Measurements from ENCODE around the gene UBE2S.

DNA sequence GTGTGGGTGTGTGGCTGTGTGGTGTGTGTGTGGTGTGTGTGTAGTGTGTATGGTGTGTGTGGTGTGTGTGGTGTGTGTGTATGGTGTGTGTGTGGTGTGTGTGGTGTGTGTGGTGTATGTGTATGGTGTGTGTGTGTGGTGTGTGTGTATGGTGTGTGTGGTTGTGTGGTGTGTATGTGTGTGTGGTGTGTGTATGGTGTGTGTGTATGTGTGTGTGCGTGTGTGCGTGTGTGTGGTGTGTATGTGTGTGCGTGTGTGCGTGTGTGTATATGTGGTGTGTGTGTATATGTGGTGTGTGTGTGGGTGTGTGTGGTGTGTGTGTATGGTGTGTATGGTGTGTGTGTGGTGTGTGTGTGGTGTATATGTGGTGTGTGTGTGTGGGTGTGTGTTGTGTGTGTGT is 27.4 kb upstream of the UBE2S start:
- TF ChIP-seq, protein P1, sequence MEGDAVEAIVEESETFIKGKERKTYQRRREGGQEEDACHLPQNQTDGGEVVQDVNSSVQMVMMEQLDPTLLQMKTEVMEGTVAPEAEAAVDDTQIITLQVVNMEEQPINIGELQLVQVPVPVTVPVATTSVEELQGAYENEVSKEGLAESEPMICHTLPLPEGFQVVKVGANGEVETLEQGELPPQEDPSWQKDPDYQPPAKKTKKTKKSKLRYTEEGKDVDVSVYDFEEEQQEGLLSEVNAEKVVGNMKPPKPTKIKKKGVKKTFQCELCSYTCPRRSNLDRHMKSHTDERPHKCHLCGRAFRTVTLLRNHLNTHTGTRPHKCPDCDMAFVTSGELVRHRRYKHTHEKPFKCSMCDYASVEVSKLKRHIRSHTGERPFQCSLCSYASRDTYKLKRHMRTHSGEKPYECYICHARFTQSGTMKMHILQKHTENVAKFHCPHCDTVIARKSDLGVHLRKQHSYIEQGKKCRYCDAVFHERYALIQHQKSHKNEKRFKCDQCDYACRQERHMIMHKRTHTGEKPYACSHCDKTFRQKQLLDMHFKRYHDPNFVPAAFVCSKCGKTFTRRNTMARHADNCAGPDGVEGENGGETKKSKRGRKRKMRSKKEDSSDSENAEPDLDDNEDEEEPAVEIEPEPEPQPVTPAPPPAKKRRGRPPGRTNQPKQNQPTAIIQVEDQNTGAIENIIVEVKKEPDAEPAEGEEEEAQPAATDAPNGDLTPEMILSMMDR (IDR thresholded peaks at IDR 0.05), result no peak
- no peak for TF ChIP-seq POLR2AphosphoS5 (IDR thresholded peaks at IDR 0.05)
